NT2/D1 (cell line): ENCODE results near the gene BHLHE23.

Experiments used
- DNase-seq: peaks from one replicate; pipeline ENCODE4 v3.0.0-alpha.2; 2011; ENCODE audit warnings: low read depth, low spot score
- H3K27me3 ChIP-seq: 2 replicates; pipeline ENCODE4 v1.6.0; 2011; ENCODE audit warnings: mild to moderate bottlenecking; ENCODE audit not compliant: insufficient read length, insufficient read depth
- H3K36me3 ChIP-seq: 2 replicates; pipeline ENCODE4 v1.6.1; 2011; ENCODE audit warnings: mild to moderate bottlenecking, low read length, mixed read lengths; ENCODE audit not compliant: insufficient read depth, insufficient read length
- H3K4me1 ChIP-seq: 2 replicates; pipeline ENCODE4 v1.5.1; 2011; ENCODE audit not compliant: insufficient read depth, insufficient read length
- H3K4me3 ChIP-seq: 2 replicates; pipeline ENCODE4 v1.5.1; 2011; ENCODE audit warnings: low read depth; ENCODE audit not compliant: insufficient read length
- H3K9ac ChIP-seq: 2 replicates; pipeline ENCODE4 v1.6.0; 2011; ENCODE audit warnings: low read depth; ENCODE audit not compliant: insufficient read length
- H3K9me3 ChIP-seq: 2 replicates; pipeline ENCODE4 v1.5.1; 2011; ENCODE audit warnings: mild to moderate bottlenecking, low read length; ENCODE audit not compliant: insufficient read depth
- SUZ12 ChIP-seq: IDR thresholded peaks from 2 replicates; pipeline ENCODE4 v1.6.1; 2011; ENCODE audit not compliant: insufficient read length, insufficient read depth; ENCODE audit errors: extremely low read depth
- YY1 ChIP-seq: IDR thresholded peaks from 2 replicates; pipeline ENCODE4 v1.6.1; 2011; ENCODE audit not compliant: insufficient read length, insufficient read depth
- ZNF274 ChIP-seq: IDR thresholded peaks from 2 replicates; pipeline ENCODE4 v1.6.1; 2011; ENCODE audit warnings: mild to moderate bottlenecking, low read depth, low read length

Gene BHLHE23

GRCh38 chr20:63009045-63009961 lies 2.5 kb upstream of the BHLHE23 start:
- Histone ChIP-seq H3K27me3 (peaks cover 68% of the 10 kb centered on the region), H3K9me3 (peaks cover 16% of the 10 kb centered on the region), H3K4me1 (peaks cover 31% of the 10 kb centered on the region), H3K9ac (peak overlapping the region; percentile 56), H3K36me3 (no peaks in the 10 kb centered on the region), H3K4me3 (peak overlapping the region; percentile 9)
- peak; percentile 57 for DNase-seq
- TF ChIP-seq ZNF274 (no peak), SUZ12 (no peak), YY1 (no peak)

DNA sequence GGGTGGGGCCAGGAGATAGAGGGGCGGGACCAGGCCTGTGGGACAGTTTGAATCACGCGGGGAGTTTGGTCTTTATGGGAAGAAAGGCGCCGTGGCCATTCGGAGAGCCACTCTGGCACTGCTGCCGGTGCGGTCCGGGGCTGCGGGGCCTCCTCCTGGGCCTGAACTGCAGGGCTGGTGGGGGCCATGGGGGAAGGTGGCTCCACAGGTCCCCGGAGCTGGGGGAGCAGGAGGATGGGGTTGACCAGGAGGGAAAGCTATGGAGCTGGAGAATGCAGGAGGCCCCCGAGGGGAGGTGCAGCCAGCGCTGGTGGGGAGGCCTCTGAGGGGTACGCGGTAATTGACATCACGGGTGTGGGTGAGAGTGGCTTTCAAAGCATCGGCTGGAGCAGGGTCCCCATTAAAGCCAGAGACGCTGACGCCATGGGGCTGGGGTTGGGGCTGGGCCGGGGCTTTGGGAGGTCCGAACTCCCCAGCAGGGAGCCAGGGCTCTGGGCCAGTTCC lies 1.8 kb upstream of the BHLHE23 start:
- H3K9ac ChIP-seq: peak overlapping the region; percentile 56
- H3K4me3 ChIP-seq: peak overlapping the region; percentile 9
- H3K9me3 ChIP-seq: peaks cover 14% of the 10 kb centered on the region
- no peaks in the 10 kb centered on the region for H3K36me3 ChIP-seq
- peaks cover 68% of the 10 kb centered on the region for H3K27me3 ChIP-seq
- peaks cover 33% of the 10 kb centered on the region for H3K4me1 ChIP-seq
- TF ChIP-seq YY1 (no peak), SUZ12 (no peak), ZNF274 (no peak)
- DNase-seq: no peak

DNA sequence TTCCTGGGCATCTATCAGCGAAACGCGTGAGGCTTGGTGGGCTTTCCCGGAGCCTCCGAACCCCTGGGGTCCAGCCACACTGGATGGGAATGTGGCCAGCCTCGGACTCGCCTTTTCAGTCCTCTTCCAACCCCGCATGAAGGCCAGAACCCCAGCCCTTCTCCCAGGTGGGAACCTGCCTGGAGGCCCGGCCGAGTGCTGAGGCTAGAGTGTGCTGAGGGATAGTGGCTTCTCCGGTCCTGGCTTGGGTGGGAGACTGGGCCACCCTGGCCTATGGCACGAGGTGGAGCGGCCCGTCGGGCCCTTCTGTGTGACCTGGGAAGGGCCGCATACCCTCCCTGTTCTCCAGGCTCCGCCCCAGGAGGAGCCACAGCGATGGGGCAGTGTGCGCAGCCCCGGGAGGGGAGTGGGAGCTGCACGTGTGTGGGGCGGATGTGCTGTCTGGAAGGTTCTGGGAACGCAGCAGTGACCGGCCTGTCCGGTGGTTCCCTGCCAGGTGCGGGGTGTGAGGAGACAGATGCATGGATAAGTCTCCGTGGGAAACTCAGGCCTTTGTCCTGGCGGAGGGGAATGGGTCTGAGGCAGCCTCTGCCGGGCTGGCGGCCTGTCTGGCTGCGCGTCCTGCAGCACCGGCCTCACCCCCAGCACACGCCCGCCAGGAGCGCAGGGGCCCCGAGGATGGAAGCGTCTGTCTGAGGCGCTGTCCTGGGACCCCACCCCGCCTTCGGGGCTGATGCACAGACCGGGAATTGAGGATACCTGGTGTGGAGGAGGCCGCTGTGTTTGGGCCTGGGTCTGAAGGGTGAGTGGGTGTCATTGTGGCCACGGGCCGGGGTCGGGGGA lies 1.1 kb upstream of the BHLHE23 start:
- TF ChIP-seq YY1 (no peak), ZNF274 (no peak), SUZ12 (no peak)
- H3K9ac ChIP-seq: peak overlapping the region; percentile 76
- H3K9me3 ChIP-seq: peaks cover 6% of the 10 kb centered on the region
- no peak for DNase-seq
- peaks cover 72% of the 10 kb centered on the region for H3K27me3 ChIP-seq
- H3K4me1 ChIP-seq: peaks cover 35% of the 10 kb centered on the region
- no peaks in the 10 kb centered on the region for H3K36me3 ChIP-seq
- peak overlapping the region; percentile 43 for H3K4me3 ChIP-seq

GRCh38 chr20:63007360-63007645 lies 539 bp upstream of the BHLHE23 start:
- Histone ChIP-seq H3K36me3 (no peaks in the 10 kb centered on the region), H3K27me3 (peaks cover 71% of the 10 kb centered on the region), H3K9ac (peak overlapping the region; percentile 76), H3K4me3 (peak overlapping the region; percentile 43), H3K9me3 (0 out of 2 replicates have a peak, but pooled peaks cover under 1% of the 10 kb centered on the region), H3K4me1 (peaks cover 35% of the 10 kb centered on the region)
- DNase-seq: no peak
- no peak for TF ChIP-seq ZNF274
- TF ChIP-seq SUZ12: peak; percentile 0
- TF ChIP-seq YY1: no peak

- no peak for TF ChIP-seq ZNF274
- peak; percentile 52 for TF ChIP-seq SUZ12
- TF ChIP-seq YY1: no peak
- DNase-seq: no peak
- Histone ChIP-seq H3K9me3 (no peaks in the 10 kb centered on the region), H3K4me1 (peaks cover 33% of the 10 kb centered on the region), H3K4me3 (peak overlapping the region; percentile 43), H3K36me3 (no peaks in the 10 kb centered on the region), H3K9ac (peak overlapping the region; percentile 76), H3K27me3 (peaks cover 74% of the 10 kb centered on the region)
Observed at GRCh38 chr20:63005862-63006539, 763 bp downstream of the BHLHE23 start.

GRCh38 chr20:63005365-63005861 lies 1.4 kb downstream of the BHLHE23 start:
- Histone ChIP-seq H3K9me3 (no peaks in the 10 kb centered on the region), H3K27me3 (peaks cover 74% of the 10 kb centered on the region), H3K4me1 (peaks cover 33% of the 10 kb centered on the region), H3K4me3 (peak overlapping the region; percentile 17), H3K36me3 (no peaks in the 10 kb centered on the region), H3K9ac (peak overlapping the region; percentile 51)
- no peak for TF ChIP-seq SUZ12
- TF ChIP-seq ZNF274: no peak
- no peak for TF ChIP-seq YY1
- no peak for DNase-seq
